Endothelial cell of umbilical vein (primary cell): ENCODE measurements around the gene HDAC4. TPM values are rescaled to one million over a fixed set of nuclear protein-coding genes. Genes with fewer than 3 reads are reported as not detected.

Source experiments
- BruUV-seq: library from RNA; stranded (reverse); fragments of 400-500 nt; replicated peaks from 2 replicates; lab custom pipeline; 2021; lab: Mats Ljungman, UMichigan
- CTCF ChIA-PET: fragments of 300-600, 350-600 bp; sonication (Branson Sonifier 250); formaldehyde crosslinking; loops from one replicate; lab custom pipeline; 2021; ENCODE audit warnings: antibody characterized with exemption, inconsistent platforms; lab: Charles Lee
- POLR2A ChIA-PET: fragments of 300-600, 350-600 bp; sonication (Branson Sonifier 250); formaldehyde crosslinking; loops from one replicate; lab custom pipeline; 2021; ENCODE audit warnings: antibody characterized with exemption, inconsistent platforms; lab: Charles Lee
- DNase-seq: peaks from one replicate; pipeline ENCODE4 v3.0.0-alpha.2; 2011; ENCODE audit warnings: low read depth, low spot score
- FAIRE-seq: peaks from 2 replicates; lab custom pipeline; 2011; peaks lifted over from hg19 to GRCh38; lab: Jason Lieb, UNC
- H2AFZ ChIP-seq: 2 replicates; pipeline ENCODE4 v1.6.0; 2012; ENCODE audit warnings: low read depth, low read length, control low read depth, inconsistent platforms
- H3K27ac ChIP-seq: 2 replicates; pipeline ENCODE4 v1.5.1; 2011; ENCODE audit warnings: low read depth, mild to moderate bottlenecking, control low read depth, low read length, moderate library complexity; ENCODE audit not compliant: insufficient read depth
- H3K27me3 ChIP-seq, 2 experiments: 2 replicates each; pipeline versions ENCODE4 v1.6.0 to v1.6.1; 2011; ENCODE audit warnings: low read length in 2 of 2, mixed read lengths in 1 of 2; ENCODE audit not compliant: control insufficient read depth in 2 of 2, insufficient read depth in 2 of 2
- H3K36me3 ChIP-seq, 2 experiments: 2 replicates in 1 of 2; 3 replicates in 1 of 2; pipeline ENCODE4 v1.5.1; 2011; ENCODE audit warnings: low read length in 2 of 2, mild to moderate bottlenecking in 1 of 2, moderate library complexity in 1 of 2; ENCODE audit not compliant: control insufficient read depth in 2 of 2, insufficient read depth in 2 of 2; ENCODE audit errors: extremely low read depth in 1 of 2
- H3K4me1 ChIP-seq: 3 replicates; pipeline ENCODE4 v1.5.1; 2011; ENCODE audit warnings: mild to moderate bottlenecking, low read length; ENCODE audit not compliant: control insufficient read depth, insufficient read depth; ENCODE audit errors: extremely low read depth
- H3K4me2 ChIP-seq: 2 replicates; pipeline ENCODE4 v1.6.1; 2011; ENCODE audit warnings: low read length, control low read depth, mixed read lengths; ENCODE audit not compliant: insufficient read depth
- H3K4me3 ChIP-seq, 3 experiments: fragments of 200-600 bp in 1 of 3; sonication (generic), shearing (Covaris generic) in 1 of 3; replicated peaks in 1 of 3; 2 replicates each; pipeline ENCODE4 v1.5.1; 2011 to 2016; ENCODE audit warnings: control low read depth in 3 of 3, low read length in 3 of 3, mild to moderate bottlenecking in 2 of 3, inconsistent platforms in 1 of 3, low read depth in 1 of 3, moderate library complexity in 1 of 3; ENCODE audit not compliant: insufficient read depth in 1 of 3
- H3K79me2 ChIP-seq: 2 replicates; pipeline ENCODE4 v1.6.0; 2012; ENCODE audit warnings: low read length, inconsistent platforms; ENCODE audit not compliant: control insufficient read depth, insufficient read depth
- H3K9ac ChIP-seq: replicated peaks from 2 replicates; pipeline ENCODE3; 2011; ENCODE audit warnings: low read length, control low read depth; ENCODE audit not compliant: insufficient read depth; ENCODE audit errors: extremely low read depth
- H3K9me1 ChIP-seq: replicated peaks from 3 replicates; pipeline ENCODE4 v1.6.0; 2011; ENCODE audit warnings: mild to moderate bottlenecking, low read length; ENCODE audit not compliant: control insufficient read depth, insufficient read depth; ENCODE audit errors: extremely low read depth
- H3K9me3 ChIP-seq: replicated peaks from 2 replicates; pipeline ENCODE4 v1.5.1; 2012; ENCODE audit warnings: low read length, inconsistent platforms; ENCODE audit not compliant: control insufficient read depth, insufficient read depth
- H4K20me1 ChIP-seq: replicated peaks from 2 replicates; pipeline ENCODE3; 2011; ENCODE audit warnings: mild to moderate bottlenecking, low read length; ENCODE audit not compliant: control insufficient read depth, insufficient read depth; ENCODE audit errors: extremely low read depth
- CTCF ChIP-seq, 2 donors: IDR thresholded peaks; 1 replicate in 1 of 2; 2 replicates in 1 of 2; pipeline ENCODE4 v1.5.1; 2011; ENCODE audit warnings: low read length in 2 of 2, mild to moderate bottlenecking in 2 of 2, moderate library complexity in 2 of 2, control low read depth in 1 of 2, inconsistent platforms in 1 of 2, low read depth in 1 of 2; ENCODE audit not compliant: insufficient read depth in 1 of 2; ENCODE audit errors: extremely low read depth in 1 of 2
- EZH2 ChIP-seq: IDR thresholded peaks from 2 replicates; pipeline ENCODE4 v1.6.1; 2012; ENCODE audit warnings: borderline replicate concordance, low read depth, mild to moderate bottlenecking, moderate library complexity, low read length, inconsistent platforms; ENCODE audit not compliant: severe bottlenecking
- FOS ChIP-seq: IDR thresholded peaks from 2 replicates; pipeline ENCODE4 v1.6.1; 2011; ENCODE audit warnings: mild to moderate bottlenecking, low read length, moderate library complexity, borderline replicate concordance; ENCODE audit not compliant: insufficient read depth
- GATA2 ChIP-seq: IDR thresholded peaks from 2 replicates; pipeline ENCODE4 v1.7.0; 2011; ENCODE audit warnings: low read depth, mild to moderate bottlenecking, moderate library complexity, mixed read lengths, low read length; ENCODE audit not compliant: insufficient read length, insufficient read depth
- JUN ChIP-seq: IDR thresholded peaks from 2 replicates; pipeline ENCODE4 v1.6.1; 2011; ENCODE audit warnings: borderline replicate concordance, low read depth; ENCODE audit not compliant: insufficient read length, insufficient read depth
- MAX ChIP-seq: IDR thresholded peaks from 2 replicates; pipeline ENCODE4 v1.6.1; 2011; ENCODE audit not compliant: insufficient read depth, insufficient read length
- MYC ChIP-seq: IDR thresholded peaks from one replicate; pipeline ENCODE4 v1.6.1; 2011; ENCODE audit warnings: mild to moderate bottlenecking, low read depth, low read length
- POLR2A ChIP-seq: IDR thresholded peaks from 2 replicates; pipeline ENCODE4 v1.6.1; 2012; ENCODE audit warnings: low read depth, mild to moderate bottlenecking, control low read depth, low read length
- POLR2AphosphoS5 ChIP-seq: IDR thresholded peaks from 2 replicates; pipeline ENCODE4 v1.6.1; 2012; ENCODE audit warnings: low read depth, mild to moderate bottlenecking, control low read depth, low read length, moderate library complexity; ENCODE audit not compliant: insufficient read depth
- dilution Hi-C: fragments of 300-500 bp; cut with MboI; formaldehyde crosslinking; loops from one replicate; pipeline ENCODE4 v1.15.0; 2019; ENCODE audit warnings: low sequenced_read_pairs; ENCODE audit not compliant: extremely low pct_ligation_motif_present
- intact Hi-C: fragments of 100-400 bp; cut with micrococcal nuclease; formaldehyde crosslinking; loops from one replicate; pipeline ENCODE4 v1.10.0; 2022
- polyA plus RNA-seq, 4 experiments: library from polyadenylated mRNA; depleted of rRNA in 3 of 4; stranded (reverse) in 3 of 4; unstranded in 1 of 4; fragments of >200 nt; gene quantifications; 2 replicates each; pipeline versions ENCODE4 v1.2.1 to v1.2.3, GENCODE V29; 2011 to 2012; ENCODE audit warnings: missing spikeins in 1 of 4
- total RNA-seq: library from RNA; stranded (reverse); gene quantifications from 2 replicates; pipeline ENCODE4 v1.2.3, GENCODE V29; 2021

HDAC4 gene
- total and polyA plus RNA-seq, 2 donors (not counting 3 experiments of a cell fraction or from before 2014, with no cell fraction given): 13.4 to 33.0 TPM

DNA sequence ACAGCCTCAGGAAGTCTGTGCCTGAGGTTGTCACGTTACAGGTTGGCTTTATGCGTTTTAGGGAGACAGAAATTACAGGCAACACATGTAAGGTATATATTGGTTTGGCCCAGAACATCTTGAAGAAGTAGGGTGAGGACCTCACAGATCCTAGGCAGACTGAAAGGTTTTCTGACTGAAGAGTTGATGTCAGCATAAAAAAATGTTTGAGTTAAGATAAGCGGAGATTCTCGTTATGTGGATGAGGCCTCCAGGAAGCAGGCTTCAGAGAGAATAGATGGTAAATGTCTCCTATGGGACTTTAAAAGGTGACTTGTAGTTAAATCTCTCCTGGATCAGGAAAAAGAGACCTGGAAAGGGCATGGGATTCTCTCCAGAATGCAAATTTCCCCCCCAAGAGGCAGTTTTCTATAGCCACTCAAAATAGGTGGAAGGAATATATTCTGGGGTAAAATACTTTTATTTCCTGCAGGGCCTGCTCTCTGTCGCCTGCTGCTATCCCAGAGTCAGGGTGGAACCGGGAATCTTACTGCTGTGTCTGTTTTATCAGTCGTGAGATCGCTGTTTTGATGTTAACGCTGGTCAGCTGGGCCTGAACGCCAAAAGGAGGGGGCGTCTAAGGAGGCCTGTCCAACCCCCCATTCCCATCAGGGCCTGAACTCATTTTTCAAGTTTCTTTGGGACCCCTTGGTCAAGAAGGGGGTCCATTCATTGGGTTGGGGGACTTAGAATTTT is 171.1 kb downstream of the HDAC4 start:
- POLR2A ChIA-PET: no interaction called here
- Histone ChIP-seq H3K9me3 (no peaks in the 10 kb centered on the region), H3K9me1 (no peaks in the 10 kb centered on the region), H3K36me3 (no peaks in the 10 kb centered on the region), H3K27ac (no peak overlapping the region), H3K4me2 (no peak overlapping the region), H4K20me1 (no peaks in the 10 kb centered on the region), H3K27me3 (no peaks in the 10 kb centered on the region), H3K4me3 (no peak overlapping the region), H3K79me2 (no peaks in the 10 kb centered on the region), H2AFZ (no peak overlapping the region), H3K4me1 (no peaks in the 10 kb centered on the region), H3K9ac (no peak overlapping the region)
- intact Hi-C loops (no loop called here), dilution Hi-C loops (no loop called here)
- DNase-seq (no peak), FAIRE-seq (no peak)
- TF ChIP-seq FOS: no peak
- TF ChIP-seq MAX: no peak
- TF ChIP-seq GATA2: no peak
- no peak for TF ChIP-seq POLR2AphosphoS5
- no peak for TF ChIP-seq JUN
- TF ChIP-seq EZH2: no peak
- TF ChIP-seq POLR2A: no peak
- TF ChIP-seq CTCF (IDR thresholded peaks at IDR 0.05; ENCODE audit: extremely low read depth in 1 of 2, insufficient read depth in 1 of 2, low read depth in 1 of 2, low read length in 2 of 2): no peak
- TF ChIP-seq MYC: no peak
- no TSS peak for BruUV-seq
- CTCF ChIA-PET: no interaction called here
